Keratinocyte (primary cell): ENCODE results near the gene KNOP1. TPM values are rescaled to one million over a fixed set of nuclear protein-coding genes. Genes with fewer than 3 reads are reported as not detected.
"Not testable (repeated sequence)": the region's sequence is repeated elsewhere in the genome, so short reads cannot be mapped to it uniquely, and the experiment has no call there.

Source experiments
- DNase-seq: peaks from one replicate; pipeline ENCODE4 v3.0.0-alpha.2; 2011; ENCODE audit warnings: low read depth, missing footprints, low spot score
- FAIRE-seq: peaks from 2 replicates; lab custom pipeline; 2011; peaks lifted over from hg19 to GRCh38; lab: Jason Lieb, UNC
- H2AFZ ChIP-seq: 2 replicates; pipeline ENCODE4 v1.6.0; 2012; ENCODE audit warnings: low read length, control low read depth, inconsistent platforms; ENCODE audit not compliant: control insufficient read depth
- H3K27ac ChIP-seq: 2 replicates; pipeline ENCODE4 v1.5.1; 2011; ENCODE audit warnings: low read length; ENCODE audit not compliant: control insufficient read depth, insufficient read depth
- H3K27me3 ChIP-seq: 3 replicates; pipeline ENCODE4 v1.6.0; 2011; ENCODE audit warnings: low read length; ENCODE audit not compliant: control insufficient read depth, insufficient read depth; ENCODE audit errors: extremely low read depth
- H3K36me3 ChIP-seq, 2 experiments: 2 replicates in 1 of 2; 3 replicates in 1 of 2; pipeline ENCODE4 v1.5.1; 2011; ENCODE audit warnings: low read length in 2 of 2, mild to moderate bottlenecking in 1 of 2; ENCODE audit not compliant: control insufficient read depth in 2 of 2, insufficient read depth in 2 of 2; ENCODE audit errors: extremely low read depth in 1 of 2
- H3K4me1 ChIP-seq: 3 replicates; pipeline ENCODE4 v1.5.1; 2011; ENCODE audit warnings: low read length; ENCODE audit not compliant: control insufficient read depth, insufficient read depth; ENCODE audit errors: extremely low read depth
- H3K4me2 ChIP-seq: 3 replicates; pipeline ENCODE4 v1.6.0; 2011; ENCODE audit warnings: low read depth, low read length; ENCODE audit not compliant: control insufficient read depth, insufficient read depth; ENCODE audit errors: extremely low read depth
- H3K4me3 ChIP-seq, 3 experiments: fragments of 200-600 bp in 1 of 3; sonication (generic) in 1 of 3; 2 replicates in 2 of 3; 3 replicates in 1 of 3; pipeline ENCODE4 v1.5.1; 2011 to 2016; ENCODE audit warnings: low read length in 3 of 3, mild to moderate bottlenecking in 3 of 3, control low read depth in 2 of 3, inconsistent platforms in 1 of 3, low read depth in 1 of 3, mixed read lengths in 1 of 3, mixed run types in 1 of 3, moderate library complexity in 1 of 3; ENCODE audit not compliant: control insufficient read depth in 2 of 3, insufficient read depth in 2 of 3; ENCODE audit errors: extremely low read depth in 1 of 3
- H3K79me2 ChIP-seq: 2 replicates; pipeline ENCODE4 v1.6.0; 2012; ENCODE audit warnings: low read length; ENCODE audit not compliant: control insufficient read depth, insufficient read depth
- H3K9ac ChIP-seq: 3 replicates; pipeline ENCODE4 v1.6.0; 2011; ENCODE audit warnings: low read length; ENCODE audit not compliant: control insufficient read depth, insufficient read depth; ENCODE audit errors: extremely low read depth
- H3K9me1 ChIP-seq: 3 replicates; pipeline ENCODE4 v1.6.0; 2011; ENCODE audit warnings: low read length; ENCODE audit not compliant: control insufficient read depth, insufficient read depth; ENCODE audit errors: extremely low read depth
- H3K9me3 ChIP-seq: 2 replicates; pipeline ENCODE4 v1.5.1; 2012; ENCODE audit warnings: low read depth, low read length; ENCODE audit not compliant: control insufficient read depth
- H4K20me1 ChIP-seq: 3 replicates; pipeline ENCODE4 v1.6.0; 2011; ENCODE audit warnings: low read length; ENCODE audit not compliant: control insufficient read depth, insufficient read depth; ENCODE audit errors: extremely low read depth
- CTCF ChIP-seq, 3 experiments: IDR thresholded peaks in 1 of 3; conservative IDR thresholded peaks in 1 of 3; optimal IDR thresholded peaks in 1 of 3; 2 replicates in 2 of 3; 3 replicates in 1 of 3; pipeline versions ENCODE3 to v1.5.1; 2011; ENCODE audit warnings: low read length in 3 of 3, mild to moderate bottlenecking in 3 of 3, moderate library complexity in 2 of 3, control low read depth in 1 of 3, inconsistent platforms in 1 of 3; ENCODE audit not compliant: insufficient read depth in 2 of 3; ENCODE audit errors: extremely low read depth in 1 of 3
- EZH2 ChIP-seq: IDR thresholded peaks from one replicate; pipeline ENCODE4 v1.6.1; 2012; ENCODE audit warnings: inconsistent platforms, mild to moderate bottlenecking, low read length, moderate library complexity
- dilution Hi-C: fragments of 300-500 bp; cut with MboI; formaldehyde crosslinking; loops from one replicate; pipeline ENCODE4 v1.7.0; 2020; ENCODE audit warnings: low sequenced_read_pairs; ENCODE audit not compliant: extremely low pct_ligation_motif_present
- polyA plus RNA-seq, 5 experiments: library from polyadenylated mRNA; depleted of rRNA in 3 of 5; stranded (reverse) in 3 of 5; stranded (forward) in 1 of 5; unstranded in 1 of 5; fragments of >200 nt; gene quantifications; 1 replicate in 1 of 5; 2 replicates in 3 of 5; 3 replicates in 1 of 5; pipeline versions ENCODE4 v1.2.1 to v1.2.3, GENCODE V29; 2011 to 2012; ENCODE audit warnings: missing spikeins in 2 of 5, low read depth in 1 of 5, low replicate concordance in 1 of 5

The KNOP1 gene
- polyA plus RNA-seq, 1 donor (not counting 4 experiments of a cell fraction or from before 2014, with no cell fraction given), result 19.8 TPM

- no peak overlapping the region for H3K27ac ChIP-seq
- no peaks in the 10 kb centered on the region for H3K9me1 ChIP-seq
- no peak overlapping the region for H3K4me2 ChIP-seq
- FAIRE-seq, result no peak
- no peak overlapping the region for H2AFZ ChIP-seq
- peaks cover 0 to 2% of the 10 kb centered on the region in 2 experiments for H3K36me3 ChIP-seq
- H3K4me3 ChIP-seq, result no peak overlapping the region
- no peaks in the 10 kb centered on the region for H3K79me2 ChIP-seq
- peaks cover 7% of the 10 kb centered on the region for H3K4me1 ChIP-seq
- no peaks in the 10 kb centered on the region for H4K20me1 ChIP-seq
- no peaks in the 10 kb centered on the region for H3K9me3 ChIP-seq
- dilution Hi-C loops, result no loop called here
- TF ChIP-seq EZH2 (no peak), CTCF (optimal IDR thresholded peaks at IDR 0.05 in 1 of 3, IDR thresholded peaks at IDR 0.05 in 1 of 3, conservative IDR thresholded peaks at IDR 0.05 in 1 of 3; ENCODE audit: extremely low read depth in 1 of 3, insufficient read depth in 2 of 3, low read length in 3 of 3) (no peak)
- no peaks in the 10 kb centered on the region for H3K27me3 ChIP-seq
- no peak for DNase-seq
- no peak overlapping the region for H3K9ac ChIP-seq
Measured at GRCh38 chr16:19672378-19672777, 45.6 kb downstream of the KNOP1 start.

GRCh38 chr16:19666477-19666876, 51.5 kb downstream of the KNOP1 start:
- no peaks in the 10 kb centered on the region for H3K9me1 ChIP-seq
- no peak overlapping the region for H3K4me3 ChIP-seq
- H3K4me1 ChIP-seq, result no peaks in the 10 kb centered on the region
- H3K27me3 ChIP-seq, result no peaks in the 10 kb centered on the region
- no peak for DNase-seq
- H4K20me1 ChIP-seq, result no peaks in the 10 kb centered on the region
- no peak overlapping the region for H3K27ac ChIP-seq
- H3K4me2 ChIP-seq, result no peak overlapping the region
- no peak overlapping the region for H3K9ac ChIP-seq
- no peak overlapping the region for H2AFZ ChIP-seq
- H3K79me2 ChIP-seq, result no peaks in the 10 kb centered on the region
- dilution Hi-C loops, result no loop called here
- TF ChIP-seq EZH2, result no peak
- TF ChIP-seq CTCF (optimal IDR thresholded peaks at IDR 0.05 in 1 of 3, IDR thresholded peaks at IDR 0.05 in 1 of 3, conservative IDR thresholded peaks at IDR 0.05 in 1 of 3; ENCODE audit: extremely low read depth in 1 of 3, insufficient read depth in 2 of 3, low read length in 3 of 3), result no peak
- H3K9me3 ChIP-seq, result no peaks in the 10 kb centered on the region
- FAIRE-seq, result no peak
- H3K36me3 ChIP-seq, result peaks cover 0 to 2% of the 10 kb centered on the region in 2 experiments

- H3K9ac ChIP-seq, dilution Hi-C loops, FAIRE-seq: not testable (repeated sequence)
Measured at GRCh38 chr16:19665313-19665712, 52.7 kb downstream of the KNOP1 start.

More at GRCh38 chr16:19665313-19665712, 52.7 kb downstream of the KNOP1 start:
- H3K79me2 ChIP-seq, H3K36me3 ChIP-seq, H3K27me3 ChIP-seq, H3K4me2 ChIP-seq, H3K4me1 ChIP-seq, H2AFZ ChIP-seq, H4K20me1 ChIP-seq, H3K27ac ChIP-seq, DNase-seq, H3K9me3 ChIP-seq, H3K4me3 ChIP-seq, H3K9me1 ChIP-seq: not testable (repeated sequence)
